GM06990 (cell line): ENCODE data around the gene CMTM5.

Source experiments
- DNase-seq: peaks from one replicate; pipeline ENCODE4 v3.0.0-alpha.2; 2011; ENCODE audit not compliant: insufficient read length; ENCODE audit errors: extremely low read depth
- H3K27me3 ChIP-seq: replicated peaks from 2 replicates; pipeline ENCODE4 v1.6.0; 2011; ENCODE audit warnings: low read length; ENCODE audit not compliant: control insufficient read depth, insufficient read depth
- H3K36me3 ChIP-seq: 2 replicates; pipeline ENCODE4 v1.5.1; 2011; ENCODE audit warnings: low read length; ENCODE audit not compliant: control insufficient read depth, insufficient read depth
- H3K4me3 ChIP-seq: replicated peaks from 2 replicates; pipeline ENCODE4 v1.5.1; 2011; ENCODE audit warnings: low read depth, mild to moderate bottlenecking, control low read depth, low read length
- CTCF ChIP-seq: IDR thresholded peaks from 2 replicates; pipeline ENCODE4 v1.5.1; 2011; ENCODE audit warnings: low read length, control low read depth, mild to moderate bottlenecking, inconsistent platforms; ENCODE audit not compliant: insufficient read depth, poor library complexity, severe bottlenecking

Gene CMTM5

DNA sequence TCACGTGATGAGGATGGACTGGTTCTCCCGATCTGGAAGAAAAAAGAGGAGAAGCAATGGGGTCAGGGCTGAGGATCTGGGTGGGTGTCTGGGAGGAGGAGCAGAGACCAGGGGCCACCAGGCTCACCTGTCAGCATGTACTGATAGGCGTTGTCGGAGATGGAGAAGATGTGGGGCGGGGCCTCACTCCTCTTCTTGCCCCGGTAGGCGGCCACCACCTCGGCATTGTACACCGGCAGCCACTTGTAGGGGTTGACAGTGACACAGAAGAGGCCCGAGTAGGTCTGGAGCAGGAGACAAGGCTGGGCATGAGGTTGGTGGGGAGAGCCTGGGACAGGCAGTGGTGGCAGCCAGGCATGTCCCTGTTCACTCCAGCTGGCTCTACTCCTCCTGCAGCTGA is 28.2 kb downstream of the CMTM5 start:
- Histone ChIP-seq H3K27me3 (peaks cover 5% of the 10 kb centered on the region), H3K4me3 (no peak overlapping the region), H3K36me3 (no peaks in the 10 kb centered on the region)
- no peak for TF ChIP-seq CTCF
- no peak for DNase-seq

- H3K4me3 ChIP-seq: no peak overlapping the region
- H3K27me3 ChIP-seq: peaks cover 5% of the 10 kb centered on the region
- no peak for TF ChIP-seq CTCF
- no peak for DNase-seq
- H3K36me3 ChIP-seq: no peaks in the 10 kb centered on the region
Measured at GRCh38 chr14:23405516-23406025, 28.7 kb downstream of the CMTM5 start.

GRCh38 chr14:23406244-23406643 is 29.4 kb downstream of the CMTM5 start:
- DNase-seq: no peak
- no peak for TF ChIP-seq CTCF
- H3K36me3 ChIP-seq: no peaks in the 10 kb centered on the region
- no peak overlapping the region for H3K4me3 ChIP-seq
- H3K27me3 ChIP-seq: peaks cover 5% of the 10 kb centered on the region

- Histone ChIP-seq H3K27me3 (peaks cover 4% of the 10 kb centered on the region), H3K4me3 (no peak overlapping the region), H3K36me3 (no peaks in the 10 kb centered on the region)
- no peak for TF ChIP-seq CTCF
- DNase-seq: no peak
Measured at GRCh38 chr14:23406725-23407355, 30.0 kb downstream of the CMTM5 start.

DNA sequence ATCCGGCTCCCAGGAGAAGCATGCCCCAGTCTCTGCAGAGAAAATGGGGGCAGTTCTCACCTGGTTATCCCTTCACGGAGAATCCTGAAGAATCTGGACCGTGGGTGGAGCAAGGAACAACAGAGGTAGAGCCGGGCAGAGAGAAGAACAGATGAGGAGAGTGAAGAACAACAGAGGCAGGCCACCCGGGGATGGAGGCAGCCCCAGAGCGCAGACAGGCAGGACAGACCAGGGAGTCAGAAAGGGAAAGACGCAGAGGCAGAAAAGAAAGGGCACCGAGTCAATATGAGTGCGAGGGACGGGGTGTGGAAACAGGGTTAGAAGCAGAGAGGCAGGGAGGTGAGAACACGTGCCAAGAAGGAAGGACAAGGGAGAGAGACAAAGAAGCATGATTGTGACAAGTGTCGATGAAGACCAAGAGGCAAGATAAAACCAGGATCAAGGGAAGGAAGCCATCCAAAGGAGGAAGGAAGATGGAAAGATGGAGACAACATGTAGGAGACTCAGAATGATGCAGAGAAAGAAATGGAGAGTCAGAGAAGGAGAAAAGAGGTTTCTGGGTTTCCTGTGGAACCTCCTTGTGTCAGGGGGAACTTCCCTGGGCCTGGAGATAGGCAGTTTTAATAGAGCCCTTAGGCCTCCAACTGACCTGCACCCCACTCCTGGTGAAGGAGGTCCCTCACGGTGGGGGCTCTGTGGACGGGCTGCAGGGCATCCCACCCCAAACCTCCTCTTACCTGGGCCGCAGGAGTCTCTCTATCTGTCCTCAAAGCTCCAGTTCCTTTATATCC is 30.9 kb downstream of the CMTM5 start, which contains the start of gene MYH6:
MYH6 (minus strand) TSS at position 758 of the 791 bp plus-strand sequence. CDS start 1,050 bp downstream, outside the sequence.
- Histone ChIP-seq H3K4me3 (no peak within 1 kb of the TSS), H3K27me3 (peaks cover 2% of the 10 kb centered on the region), H3K36me3 (no peaks in the 10 kb centered on the region)
- DNase-seq: no peak
- no peak for TF ChIP-seq CTCF
